Muscle layer of duodenum (tissue), 2 donors: Measurements from ENCODE around the gene ODF2.
"Not testable (repeated sequence)": the region's sequence is repeated elsewhere in the genome, so short reads cannot be mapped to it uniquely, and the experiment has no call there.

ENCODE experiments used
- H3K27ac ChIP-seq: one replicate; pipeline ENCODE4 v1.7.0; 2013; ENCODE audit warnings: mild to moderate bottlenecking, low read length
- H3K27me3 ChIP-seq: one replicate; pipeline ENCODE4 v1.7.0; 2013; ENCODE audit warnings: low read depth, mild to moderate bottlenecking, control low read depth, low read length
- H3K36me3 ChIP-seq, 2 donors: one replicate each; pipeline ENCODE4 v1.7.0; 2013; ENCODE audit warnings: low read length in 2 of 2, control low read depth in 1 of 2, mild to moderate bottlenecking in 1 of 2; ENCODE audit not compliant: insufficient read depth in 2 of 2, control insufficient read depth in 1 of 2
- H3K4me1 ChIP-seq, 2 donors: one replicate each; pipeline ENCODE4 v1.7.0; 2013; ENCODE audit warnings: low read length in 2 of 2, mild to moderate bottlenecking in 2 of 2, control low read depth in 1 of 2, moderate library complexity in 1 of 2; ENCODE audit not compliant: insufficient read depth in 2 of 2, control insufficient read depth in 1 of 2
- H3K4me3 ChIP-seq, 2 donors: one replicate each; pipeline ENCODE4 v1.7.0; 2013; ENCODE audit warnings: low read length in 2 of 2, low read depth in 1 of 2, mild to moderate bottlenecking in 1 of 2
- H3K9me3 ChIP-seq, 2 donors: one replicate each; pipeline ENCODE4 v1.7.0; 2013; ENCODE audit warnings: low read length in 2 of 2, control low read depth in 1 of 2, mild to moderate bottlenecking in 1 of 2; ENCODE audit not compliant: control insufficient read depth in 1 of 2
- donor health status: healthy.

Gene ODF2

GRCh38 chr9:128428644-128429512 lies 26.9 kb upstream of the ODF2 start:
- no peaks in the 10 kb centered on the region for H3K4me1 ChIP-seq
- H3K4me3 ChIP-seq, result no peak overlapping the region
- peaks cover 0 to 20% of the 10 kb centered on the region in 2 donors for H3K36me3 ChIP-seq
- H3K9me3 ChIP-seq, result no peaks in the 10 kb centered on the region
- H3K27me3 ChIP-seq, result no peaks in the 10 kb centered on the region
- H3K27ac ChIP-seq, result no peak overlapping the region

GRCh38 chr9:128429513-128430086 lies 26.2 kb upstream of the ODF2 start:
- no peaks in the 10 kb centered on the region for H3K4me1 ChIP-seq
- H3K27me3 ChIP-seq, result no peaks in the 10 kb centered on the region
- H3K36me3 ChIP-seq, result peaks cover 0 to 20% of the 10 kb centered on the region in 2 donors
- no peak overlapping the region for H3K4me3 ChIP-seq
- H3K9me3 ChIP-seq, result no peaks in the 10 kb centered on the region
- H3K27ac ChIP-seq, result no peak overlapping the region

GRCh38 chr9:128431207-128431606 lies 24.6 kb upstream of the ODF2 start:
- Histone ChIP-seq H3K27me3 (no peaks in the 10 kb centered on the region), H3K4me1 (no peaks in the 10 kb centered on the region), H3K36me3 (peaks cover 0 to 25% of the 10 kb centered on the region in 2 donors), H3K9me3 (no peaks in the 10 kb centered on the region), H3K4me3 (no peak overlapping the region), H3K27ac (no peak overlapping the region)

GRCh38 chr9:128434340-128434739 lies 21.5 kb upstream of the ODF2 start:
- H3K36me3 ChIP-seq, result peaks cover 0 to 22% of the 10 kb centered on the region in 2 donors
- peaks cover 0 to 9% of the 10 kb centered on the region in 2 donors for H3K4me1 ChIP-seq
- H3K4me3 ChIP-seq, result no peak overlapping the region
- H3K9me3 ChIP-seq, result no peaks in the 10 kb centered on the region
- H3K27me3 ChIP-seq, result no peaks in the 10 kb centered on the region
- H3K27ac ChIP-seq, result no peak overlapping the region

- H3K4me3 ChIP-seq, result no peak overlapping the region
- H3K27me3 ChIP-seq, result no peaks in the 10 kb centered on the region
- no peak overlapping the region for H3K27ac ChIP-seq
- peaks cover 0 to 9% of the 10 kb centered on the region in 2 donors for H3K4me1 ChIP-seq
- H3K9me3 ChIP-seq, result no peaks in the 10 kb centered on the region
- peaks cover 0 to 22% of the 10 kb centered on the region in 2 donors for H3K36me3 ChIP-seq
Measured at GRCh38 chr9:128435611-128436010, 20.2 kb upstream of the ODF2 start.

- Histone ChIP-seq H3K4me3 (no peak overlapping the region), H3K4me1 (peaks cover 0 to 9% of the 10 kb centered on the region in 2 donors), H3K27me3 (no peaks in the 10 kb centered on the region), H3K36me3 (peaks cover 0 to 10% of the 10 kb centered on the region in 2 donors), H3K9me3 (no peaks in the 10 kb centered on the region), H3K27ac (no peak overlapping the region)
Measured at GRCh38 chr9:128438343-128439109, 17.3 kb upstream of the ODF2 start.

- H3K4me1 ChIP-seq, result peaks cover 0 to 9% of the 10 kb centered on the region in 2 donors
- no peak overlapping the region for H3K4me3 ChIP-seq
- peaks cover 0 to 10% of the 10 kb centered on the region in 2 donors for H3K36me3 ChIP-seq
- no peak overlapping the region for H3K27ac ChIP-seq
- no peaks in the 10 kb centered on the region for H3K9me3 ChIP-seq
- H3K27me3 ChIP-seq, result no peaks in the 10 kb centered on the region
Measured at GRCh38 chr9:128439273-128439672, 16.5 kb upstream of the ODF2 start.

- peaks cover 0 to 9% of the 10 kb centered on the region in 2 donors for H3K4me1 ChIP-seq
- no peaks in the 10 kb centered on the region for H3K27me3 ChIP-seq
- H3K9me3 ChIP-seq, result no peaks in the 10 kb centered on the region
- no peaks in the 10 kb centered on the region for H3K36me3 ChIP-seq
- no peak overlapping the region for H3K4me3 ChIP-seq
- H3K27ac ChIP-seq, result no peak overlapping the region
Measured at GRCh38 chr9:128442150-128442549, 13.7 kb upstream of the ODF2 start.

GRCh38 chr9:128446505-128446904 lies 9.3 kb upstream of the ODF2 start:
- not testable (repeated sequence) for H3K27me3 ChIP-seq, H3K36me3 ChIP-seq, H3K27ac ChIP-seq, H3K4me3 ChIP-seq, H3K4me1 ChIP-seq, H3K9me3 ChIP-seq

- no peaks in the 10 kb centered on the region for H3K4me1 ChIP-seq
- no peaks in the 10 kb centered on the region for H3K36me3 ChIP-seq
- H3K27ac ChIP-seq, result no peak overlapping the region
- no peaks in the 10 kb centered on the region for H3K27me3 ChIP-seq
- no peaks in the 10 kb centered on the region for H3K9me3 ChIP-seq
- no peak overlapping the region for H3K4me3 ChIP-seq
Measured at GRCh38 chr9:128448746-128449145, 7.1 kb upstream of the ODF2 start.

- Histone ChIP-seq H3K27me3 (no peaks in the 10 kb centered on the region), H3K4me1 (peaks cover 0 to 8% of the 10 kb centered on the region in 2 donors), H3K4me3 (no peak overlapping the region), H3K36me3 (peaks cover 0 to 3% of the 10 kb centered on the region in 2 donors), H3K27ac (no peak overlapping the region), H3K9me3 (no peaks in the 10 kb centered on the region)
Measured at GRCh38 chr9:128454991-128455390, 815 bp upstream of the ODF2 start.
